HL-60 (cell line): ENCODE data around the gene JAML.

Experiments
- DNase-seq, 2 experiments: peaks; one replicate each; pipeline ENCODE4 v3.0.0-alpha.2; 2010 to 2020; ENCODE audit warnings: low read depth in 1 of 2, low spot score in 1 of 2
- H3K27ac ChIP-seq: fragments of 250-450 bp; sonication (Bioruptor Pico); replicated peaks from 2 replicates; pipeline ENCODE4 v1.5.1; 2020; ENCODE audit warnings: mild to moderate bottlenecking, moderate library complexity
- H3K27me3 ChIP-seq: fragments of 250-450 bp; sonication (Bioruptor Pico); 2 replicates; pipeline ENCODE4 v1.5.1; 2021; ENCODE audit warnings: mild to moderate bottlenecking, moderate library complexity; ENCODE audit not compliant: insufficient read depth, poor library complexity, severe bottlenecking
- H3K4me3 ChIP-seq: replicated peaks from 2 replicates; pipeline ENCODE4 v1.5.1; 2011; ENCODE audit warnings: mild to moderate bottlenecking, control low read depth, low read length; ENCODE audit not compliant: insufficient read depth
- GABPA ChIP-seq: IDR thresholded peaks from 2 replicates; pipeline ENCODE4 v1.6.1; 2012; ENCODE audit warnings: low read depth
- POLR2AphosphoS5 ChIP-seq: IDR thresholded peaks from 2 replicates; pipeline ENCODE4 v1.6.1; 2012; ENCODE audit warnings: low read depth
- SPI1 ChIP-seq: IDR thresholded peaks from 2 replicates; pipeline ENCODE4 v1.6.1; 2012; ENCODE audit warnings: low read depth, mild to moderate bottlenecking, borderline replicate concordance
- TF ChIP-seq, protein P1 (sequence below): IDR thresholded peaks from one replicate; pipeline ENCODE4 v1.5.1; 2011; ENCODE audit warnings: low read length, control low read depth, inconsistent platforms; ENCODE audit not compliant: insufficient read depth
- TF ChIP-seq, protein P2 (sequence below): IDR thresholded peaks from 2 replicates; pipeline ENCODE4 v1.6.1; 2012; ENCODE audit warnings: low read depth; ENCODE audit not compliant: insufficient replicate concordance

Gene JAML

DNA sequence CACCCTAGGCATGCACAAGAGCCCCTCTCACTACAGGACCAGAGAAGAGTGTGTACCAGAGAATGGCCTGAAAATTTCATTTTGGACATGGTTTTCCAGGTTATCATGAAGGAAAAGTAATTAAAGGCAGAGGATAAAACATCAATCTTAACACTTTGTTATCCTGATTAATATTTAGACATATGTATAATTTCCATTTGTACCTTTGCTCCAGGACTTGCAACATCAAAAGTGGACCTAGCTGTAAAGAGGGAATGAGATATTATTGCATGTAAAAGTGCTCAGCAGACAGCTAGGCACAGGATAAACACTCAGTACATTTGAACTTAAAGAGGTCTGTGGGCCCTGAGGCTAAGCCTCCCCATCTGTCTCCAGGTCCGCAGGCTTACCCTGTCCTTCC, 70.2 kb downstream of the JAML start:
- TF ChIP-seq, protein P1, sequence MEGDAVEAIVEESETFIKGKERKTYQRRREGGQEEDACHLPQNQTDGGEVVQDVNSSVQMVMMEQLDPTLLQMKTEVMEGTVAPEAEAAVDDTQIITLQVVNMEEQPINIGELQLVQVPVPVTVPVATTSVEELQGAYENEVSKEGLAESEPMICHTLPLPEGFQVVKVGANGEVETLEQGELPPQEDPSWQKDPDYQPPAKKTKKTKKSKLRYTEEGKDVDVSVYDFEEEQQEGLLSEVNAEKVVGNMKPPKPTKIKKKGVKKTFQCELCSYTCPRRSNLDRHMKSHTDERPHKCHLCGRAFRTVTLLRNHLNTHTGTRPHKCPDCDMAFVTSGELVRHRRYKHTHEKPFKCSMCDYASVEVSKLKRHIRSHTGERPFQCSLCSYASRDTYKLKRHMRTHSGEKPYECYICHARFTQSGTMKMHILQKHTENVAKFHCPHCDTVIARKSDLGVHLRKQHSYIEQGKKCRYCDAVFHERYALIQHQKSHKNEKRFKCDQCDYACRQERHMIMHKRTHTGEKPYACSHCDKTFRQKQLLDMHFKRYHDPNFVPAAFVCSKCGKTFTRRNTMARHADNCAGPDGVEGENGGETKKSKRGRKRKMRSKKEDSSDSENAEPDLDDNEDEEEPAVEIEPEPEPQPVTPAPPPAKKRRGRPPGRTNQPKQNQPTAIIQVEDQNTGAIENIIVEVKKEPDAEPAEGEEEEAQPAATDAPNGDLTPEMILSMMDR, result no peak
- TF ChIP-seq GABPA (no peak), POLR2AphosphoS5 (no peak), SPI1 (no peak)
- TF ChIP-seq, protein P2, sequence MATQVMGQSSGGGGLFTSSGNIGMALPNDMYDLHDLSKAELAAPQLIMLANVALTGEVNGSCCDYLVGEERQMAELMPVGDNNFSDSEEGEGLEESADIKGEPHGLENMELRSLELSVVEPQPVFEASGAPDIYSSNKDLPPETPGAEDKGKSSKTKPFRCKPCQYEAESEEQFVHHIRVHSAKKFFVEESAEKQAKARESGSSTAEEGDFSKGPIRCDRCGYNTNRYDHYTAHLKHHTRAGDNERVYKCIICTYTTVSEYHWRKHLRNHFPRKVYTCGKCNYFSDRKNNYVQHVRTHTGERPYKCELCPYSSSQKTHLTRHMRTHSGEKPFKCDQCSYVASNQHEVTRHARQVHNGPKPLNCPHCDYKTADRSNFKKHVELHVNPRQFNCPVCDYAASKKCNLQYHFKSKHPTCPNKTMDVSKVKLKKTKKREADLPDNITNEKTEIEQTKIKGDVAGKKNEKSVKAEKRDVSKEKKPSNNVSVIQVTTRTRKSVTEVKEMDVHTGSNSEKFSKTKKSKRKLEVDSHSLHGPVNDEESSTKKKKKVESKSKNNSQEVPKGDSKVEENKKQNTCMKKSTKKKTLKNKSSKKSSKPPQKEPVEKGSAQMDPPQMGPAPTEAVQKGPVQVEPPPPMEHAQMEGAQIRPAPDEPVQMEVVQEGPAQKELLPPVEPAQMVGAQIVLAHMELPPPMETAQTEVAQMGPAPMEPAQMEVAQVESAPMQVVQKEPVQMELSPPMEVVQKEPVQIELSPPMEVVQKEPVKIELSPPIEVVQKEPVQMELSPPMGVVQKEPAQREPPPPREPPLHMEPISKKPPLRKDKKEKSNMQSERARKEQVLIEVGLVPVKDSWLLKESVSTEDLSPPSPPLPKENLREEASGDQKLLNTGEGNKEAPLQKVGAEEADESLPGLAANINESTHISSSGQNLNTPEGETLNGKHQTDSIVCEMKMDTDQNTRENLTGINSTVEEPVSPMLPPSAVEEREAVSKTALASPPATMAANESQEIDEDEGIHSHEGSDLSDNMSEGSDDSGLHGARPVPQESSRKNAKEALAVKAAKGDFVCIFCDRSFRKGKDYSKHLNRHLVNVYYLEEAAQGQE, result no peak
- no peak for DNase-seq
- peaks cover 44% of the 10 kb centered on the region for H3K27me3 ChIP-seq
- H3K4me3 ChIP-seq, result no peak overlapping the region
- no peak overlapping the region for H3K27ac ChIP-seq

DNA sequence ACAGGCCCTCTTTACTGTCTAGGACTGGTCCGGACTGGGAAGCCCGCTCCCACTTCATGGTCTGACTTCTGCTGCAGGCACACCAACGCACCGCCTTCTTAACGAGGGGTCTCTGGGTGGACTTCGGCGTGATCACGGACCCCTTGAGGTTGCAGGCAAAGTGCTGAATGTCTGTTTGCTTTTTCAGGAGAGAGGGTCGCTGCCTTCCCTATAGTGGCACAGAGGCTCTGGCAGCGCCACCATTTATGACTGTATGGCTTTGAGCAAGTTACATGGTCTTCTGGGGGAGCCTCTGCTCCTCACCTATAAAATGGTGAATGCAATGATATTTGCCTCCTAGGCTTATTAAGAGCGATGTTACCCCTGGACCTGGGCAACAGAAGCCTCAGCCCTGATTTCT, 70.8 kb downstream of the JAML start:
- Histone ChIP-seq H3K27ac (no peak overlapping the region), H3K27me3 (peaks cover 44% of the 10 kb centered on the region), H3K4me3 (no peak overlapping the region)
- TF ChIP-seq POLR2AphosphoS5 (no peak), GABPA (no peak), SPI1 (no peak)
- TF ChIP-seq, protein P2, result no peak
- TF ChIP-seq, protein P1, result no peak
- no peak for DNase-seq

DNA sequence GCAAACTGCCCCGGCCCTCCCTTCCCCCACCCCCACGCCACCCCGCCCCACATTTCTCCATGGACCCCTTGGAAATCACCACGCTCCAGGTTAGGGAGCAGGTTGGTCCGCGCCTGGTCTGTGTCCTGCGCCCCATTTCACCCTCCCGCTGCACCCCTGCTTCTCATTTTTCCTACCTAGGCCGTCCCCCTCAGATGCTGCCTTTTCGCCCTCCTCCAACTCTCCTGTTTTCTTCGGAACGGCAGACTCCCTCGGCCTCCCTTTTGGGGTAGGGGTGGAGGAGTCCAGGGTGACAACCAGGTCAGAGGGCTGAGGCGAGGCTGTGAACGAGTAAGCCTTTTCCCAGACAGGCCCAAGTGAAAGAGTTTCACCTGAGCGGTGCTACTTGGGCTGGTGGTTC, 71.3 kb downstream of the JAML start:
- no peak overlapping the region for H3K27ac ChIP-seq
- H3K27me3 ChIP-seq, result peaks cover 44% of the 10 kb centered on the region
- TF ChIP-seq GABPA (no peak), POLR2AphosphoS5 (no peak)
- TF ChIP-seq, protein P1, result no peak
- no peak overlapping the region; the same call in 1 of the 2 replicates for H3K4me3 ChIP-seq
- DNase-seq, result no peak
